Tibial artery (tissue), 4 donors: ENCODE data around the gene DTNB.

ENCODE experiments used
- DNase-seq, 2 donors: peaks; one replicate each; pipeline ENCODE4 v3.0.0-alpha.2; 2019
- H3K27ac ChIP-seq, 2 donors: fragments of 200-600 bp; sonication (generic) in 1 of 2; 1 replicate in 1 of 2; 2 replicates in 1 of 2; pipeline ENCODE4 v1.5.1; 2018 to 2019; ENCODE audit warnings: mild to moderate bottlenecking in 1 of 2
- H3K27me3 ChIP-seq, 2 donors: fragments of 200-600 bp; sonication (generic) in 1 of 2; one replicate each; pipeline versions ENCODE4 v1.5.1 to v1.6.0; 2016 to 2019
- H3K36me3 ChIP-seq, 3 donors: fragments of 200-600 bp; sonication (generic) in 2 of 3; one replicate each; pipeline ENCODE4 v1.5.1; 2016 to 2019; ENCODE audit warnings: mild to moderate bottlenecking in 2 of 3
- H3K4me1 ChIP-seq, 4 donors: fragments of 200-600 bp; sonication (generic) in 2 of 4; 1 replicate in 3 of 4; 2 replicates in 1 of 4; pipeline ENCODE4 v1.5.1; 2016 to 2019
- H3K4me3 ChIP-seq, 2 donors: fragments of 200-600 bp; sonication (generic) in 1 of 2; 1 replicate in 1 of 2; 2 replicates in 1 of 2; pipeline ENCODE4 v1.5.1; 2018 to 2019; ENCODE audit warnings: mild to moderate bottlenecking in 2 of 2
- H3K9me3 ChIP-seq, 3 donors: fragments of 200-600 bp; sonication (generic) in 1 of 3; one replicate each; pipeline ENCODE4 v1.5.1; 2016 to 2019
- intact Hi-C: fragments of 100-400 bp; cut with DNase I; formaldehyde crosslinking; loops from one replicate; pipeline ENCODE4 v1.15.0; 2023; ENCODE audit warnings: low total_unique reads
- TF ChIP-seq, protein P1 (sequence below), 2 experiments: fragments of 200-600 bp in 1 of 2; fragments of 450-650 bp in 1 of 2; IDR thresholded peaks; one replicate each; pipeline ENCODE4 v1.5.1; 2017 to 2019; ENCODE audit warnings: antibody characterized with exemption in 2 of 2, mild to moderate bottlenecking in 1 of 2, moderate library complexity in 1 of 2

The DTNB gene

DNA sequence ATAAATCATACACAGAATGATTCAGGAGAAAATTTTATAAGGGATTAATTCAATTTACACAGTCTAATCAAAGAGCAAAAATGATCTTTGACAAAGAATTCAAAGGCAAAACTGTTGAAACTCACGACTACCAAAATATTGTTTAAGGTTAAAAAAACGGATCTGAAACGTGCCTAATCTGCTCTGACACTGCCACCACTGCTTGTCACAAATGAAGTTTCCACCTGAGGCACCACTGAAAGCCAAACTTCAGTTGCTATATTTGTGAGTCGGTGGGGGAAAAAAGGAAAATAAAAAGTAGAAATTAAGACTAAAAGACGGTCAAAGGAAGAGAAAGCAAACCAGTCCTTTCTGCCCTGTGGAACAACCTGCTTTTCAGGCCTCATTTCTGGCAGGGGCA lies 191.0 kb downstream of the DTNB start:
- DNase-seq = no peak
- intact Hi-C loops = no loop called here
- Histone ChIP-seq H3K9me3 (no peaks in the 10 kb centered on the region), H3K27me3 (no peaks in the 10 kb centered on the region), H3K27ac (no peak overlapping the region), H3K36me3 (peaks cover 0 to 9% (median 0%) of the 10 kb centered on the region in 3 donors), H3K4me1 (no peaks in the 10 kb centered on the region), H3K4me3 (no peak overlapping the region)
- TF ChIP-seq, protein P1, sequence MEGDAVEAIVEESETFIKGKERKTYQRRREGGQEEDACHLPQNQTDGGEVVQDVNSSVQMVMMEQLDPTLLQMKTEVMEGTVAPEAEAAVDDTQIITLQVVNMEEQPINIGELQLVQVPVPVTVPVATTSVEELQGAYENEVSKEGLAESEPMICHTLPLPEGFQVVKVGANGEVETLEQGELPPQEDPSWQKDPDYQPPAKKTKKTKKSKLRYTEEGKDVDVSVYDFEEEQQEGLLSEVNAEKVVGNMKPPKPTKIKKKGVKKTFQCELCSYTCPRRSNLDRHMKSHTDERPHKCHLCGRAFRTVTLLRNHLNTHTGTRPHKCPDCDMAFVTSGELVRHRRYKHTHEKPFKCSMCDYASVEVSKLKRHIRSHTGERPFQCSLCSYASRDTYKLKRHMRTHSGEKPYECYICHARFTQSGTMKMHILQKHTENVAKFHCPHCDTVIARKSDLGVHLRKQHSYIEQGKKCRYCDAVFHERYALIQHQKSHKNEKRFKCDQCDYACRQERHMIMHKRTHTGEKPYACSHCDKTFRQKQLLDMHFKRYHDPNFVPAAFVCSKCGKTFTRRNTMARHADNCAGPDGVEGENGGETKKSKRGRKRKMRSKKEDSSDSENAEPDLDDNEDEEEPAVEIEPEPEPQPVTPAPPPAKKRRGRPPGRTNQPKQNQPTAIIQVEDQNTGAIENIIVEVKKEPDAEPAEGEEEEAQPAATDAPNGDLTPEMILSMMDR (IDR thresholded peaks at IDR 0.05) = no peak

DNA sequence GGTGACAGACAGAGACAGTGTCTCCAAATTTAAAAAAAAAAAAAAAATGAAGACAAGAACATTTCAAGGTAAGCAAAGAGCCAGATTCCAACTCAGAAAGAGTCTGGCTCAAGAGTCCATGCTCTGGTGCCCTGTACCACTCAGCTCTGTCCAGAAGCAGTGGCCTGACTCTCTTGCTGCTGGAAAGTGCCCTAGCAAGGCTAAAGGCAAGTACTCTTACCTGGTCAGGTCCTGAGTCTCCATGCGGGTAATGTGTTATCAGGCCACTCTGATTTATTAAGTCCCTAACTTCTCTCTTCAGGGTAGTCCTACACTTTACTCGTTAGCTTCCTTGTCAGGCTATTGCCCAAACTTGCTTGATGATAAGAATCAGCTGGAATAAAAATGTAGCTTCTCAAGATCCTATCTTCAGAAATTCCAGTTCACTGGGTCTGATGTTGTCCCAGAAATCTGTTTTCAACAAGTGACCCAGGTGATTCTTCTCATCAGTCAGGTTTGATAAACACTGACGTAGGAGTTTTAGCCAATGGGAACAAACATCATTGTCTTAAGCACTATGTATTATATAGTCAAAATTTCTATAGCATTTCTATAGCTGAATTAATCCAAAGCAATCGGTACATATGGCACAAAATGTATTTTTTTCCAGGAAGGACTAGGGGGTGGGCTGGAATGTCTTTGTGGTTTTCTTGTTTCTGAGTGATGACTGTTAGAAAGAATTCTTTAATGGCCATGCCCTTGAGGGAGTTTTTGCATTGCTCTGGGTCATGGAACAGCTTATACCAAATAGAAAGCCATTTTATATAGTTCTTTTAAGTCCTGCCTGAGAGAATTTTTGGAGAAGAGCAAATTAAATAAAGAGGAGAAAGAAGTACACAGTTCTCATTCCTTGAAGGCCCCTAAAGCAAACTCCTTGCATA lies 191.7 kb downstream of the DTNB start:
- H3K4me1 ChIP-seq = no peaks in the 10 kb centered on the region

DNA sequence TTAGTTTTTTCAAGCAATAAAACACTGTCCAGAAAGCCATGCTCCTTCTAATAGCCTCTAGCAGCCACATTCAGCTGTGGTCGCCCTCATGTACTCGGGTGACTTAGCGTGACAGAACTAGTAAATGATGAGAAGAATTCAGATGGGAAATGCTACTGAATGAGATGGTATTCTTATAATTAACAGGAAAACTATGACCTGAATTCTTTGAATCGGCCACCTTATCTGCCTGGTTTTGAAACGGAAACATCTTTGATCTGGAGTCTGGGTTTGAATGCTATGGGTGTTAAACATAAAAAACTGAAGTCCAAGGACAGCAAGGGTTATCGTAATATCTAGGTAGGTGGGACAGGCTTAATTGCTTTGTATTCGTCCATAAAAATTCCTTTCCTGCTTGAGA lies 192.8 kb downstream of the DTNB start:
- TF ChIP-seq, protein P1 (IDR thresholded peaks at IDR 0.05) = no peak
- H3K4me3 ChIP-seq = no peak overlapping the region

More for the DNA sequence above, 191.7 kb downstream of the DTNB start:
- Histone ChIP-seq H3K4me3 (no peak overlapping the region), H3K9me3 (peaks cover 0 to 1% (median 0%) of the 10 kb centered on the region in 3 donors), H3K27ac (no peak overlapping the region), H3K27me3 (no peaks in the 10 kb centered on the region), H3K36me3 (peaks cover 0 to 9% (median 0%) of the 10 kb centered on the region in 3 donors)
- DNase-seq = no peak
- TF ChIP-seq, protein P1 (IDR thresholded peaks at IDR 0.05) = no peak
- intact Hi-C loops = no loop called here

GRCh38 chr2:25479761-25480160 lies 193.6 kb downstream of the DTNB start:
- DNase-seq = no peak
- TF ChIP-seq, protein P1 (IDR thresholded peaks at IDR 0.05) = no peak
- Histone ChIP-seq H3K27ac (no peak overlapping the region), H3K4me3 (no peak overlapping the region), H3K27me3 (no peaks in the 10 kb centered on the region), H3K36me3 (peaks cover 0 to 9% (median 0%) of the 10 kb centered on the region in 3 donors), H3K4me1 (no peaks in the 10 kb centered on the region), H3K9me3 (peaks cover 0 to 16% (median 13%) of the 10 kb centered on the region in 3 donors)
- intact Hi-C loops = no loop called here

More for the DNA sequence above, 192.8 kb downstream of the DTNB start:
- H3K4me1 ChIP-seq = no peaks in the 10 kb centered on the region
- peaks cover 0 to 12% (median 8%) of the 10 kb centered on the region in 3 donors for H3K9me3 ChIP-seq
- DNase-seq = no peak
- no peaks in the 10 kb centered on the region for H3K27me3 ChIP-seq
- H3K27ac ChIP-seq = no peak overlapping the region
- peaks cover 0 to 9% (median 0%) of the 10 kb centered on the region in 3 donors for H3K36me3 ChIP-seq
- intact Hi-C loops = no loop called here

GRCh38 chr2:25478736-25479135 lies 194.6 kb downstream of the DTNB start:
- Histone ChIP-seq H3K27me3 (no peaks in the 10 kb centered on the region), H3K4me3 (no peak overlapping the region), H3K4me1 (peaks cover 0 to 3% (median 0%) of the 10 kb centered on the region in 4 donors), H3K36me3 (peaks cover 0 to 9% (median 0%) of the 10 kb centered on the region in 3 donors), H3K27ac (no peak overlapping the region), H3K9me3 (peaks cover 0 to 16% (median 13%) of the 10 kb centered on the region in 3 donors)
- intact Hi-C loops = no loop called here
- no peak for DNase-seq
- TF ChIP-seq, protein P1 (IDR thresholded peaks at IDR 0.05) = no peak
